SK-N-SH treated with all-trans-retinoic acid at 6 μM for 48 hours (cell line): Measurements from ENCODE around the gene FAM13A.

Experiments used
- BACH2 ChIP-seq: fragments of 250-450 bp; sonication (Bioruptor Pico); IDR thresholded peaks from 2 replicates; pipeline ENCODE4 v1.9.0; 2021; ENCODE audit warnings: mild to moderate bottlenecking, borderline replicate concordance
- CSDC2 ChIP-seq: fragments of 250-450 bp; sonication (Bioruptor Pico); IDR thresholded peaks from 2 replicates; pipeline ENCODE4 v1.5.0; 2020; ENCODE audit warnings: mild to moderate bottlenecking, moderate library complexity
- GLIS3 ChIP-seq: fragments of 250-450 bp; sonication (Bioruptor Pico); IDR thresholded peaks from 2 replicates; pipeline ENCODE4 v1.5.0; 2020; ENCODE audit warnings: mild to moderate bottlenecking, moderate library complexity
- PPARA ChIP-seq: fragments of 250-450 bp; sonication (Bioruptor Pico); IDR thresholded peaks from 2 replicates; pipeline ENCODE4 v1.5.0; 2020; ENCODE audit warnings: mild to moderate bottlenecking, borderline replicate concordance
- RARB ChIP-seq: fragments of 250-450 bp; sonication (Bioruptor Pico); IDR thresholded peaks from 2 replicates; pipeline ENCODE4 v1.8.0; 2021; ENCODE audit warnings: mild to moderate bottlenecking, moderate library complexity
- SNAI2 ChIP-seq: fragments of 250-450 bp; sonication (Bioruptor Pico); IDR thresholded peaks from 2 replicates; pipeline ENCODE4 v1.5.0; 2020; ENCODE audit warnings: mild to moderate bottlenecking, moderate library complexity
- ZFP3 ChIP-seq: fragments of 250-450 bp; sonication (Bioruptor Pico); IDR thresholded peaks from 2 replicates; pipeline ENCODE4 v1.5.0; 2020; ENCODE audit warnings: mild to moderate bottlenecking, moderate library complexity
- ZFP30 ChIP-seq: fragments of 450-650 bp; formaldehyde crosslinking; IDR thresholded peaks from 2 replicates; pipeline ENCODE4 v1.5.0; 2022; ENCODE audit warnings: mild to moderate bottlenecking, moderate library complexity
- ZNF565 ChIP-seq: fragments of 450-650 bp; formaldehyde crosslinking; conservative IDR thresholded peaks from 2 replicates; pipeline ENCODE4 v1.5.0; 2020; ENCODE audit warnings: low read depth, mild to moderate bottlenecking, moderate library complexity
- ZNF70 ChIP-seq: fragments of 450-650 bp; formaldehyde crosslinking; IDR thresholded peaks from 2 replicates; pipeline ENCODE4 v1.5.0; 2020; ENCODE audit warnings: mild to moderate bottlenecking, moderate library complexity
- TF ChIP-seq, protein P1 (sequence below): fragments of 250-450 bp; sonication (Bioruptor Pico); IDR thresholded peaks from 2 replicates; pipeline ENCODE4 v1.5.1; 2021; ENCODE audit warnings: mild to moderate bottlenecking, moderate library complexity
- TF ChIP-seq, protein P2 (sequence below): fragments of 250-450 bp; sonication (Bioruptor Pico); IDR thresholded peaks from 2 replicates; pipeline ENCODE4 v1.8.0; 2020; ENCODE audit warnings: mild to moderate bottlenecking, moderate library complexity, borderline replicate concordance
- TF ChIP-seq, protein P3 (sequence below): fragments of 250-450 bp; sonication (Bioruptor Pico); IDR thresholded peaks from 2 replicates; pipeline ENCODE4 v1.5.1; 2020; ENCODE audit warnings: low read depth, mild to moderate bottlenecking, moderate library complexity

DNA sequence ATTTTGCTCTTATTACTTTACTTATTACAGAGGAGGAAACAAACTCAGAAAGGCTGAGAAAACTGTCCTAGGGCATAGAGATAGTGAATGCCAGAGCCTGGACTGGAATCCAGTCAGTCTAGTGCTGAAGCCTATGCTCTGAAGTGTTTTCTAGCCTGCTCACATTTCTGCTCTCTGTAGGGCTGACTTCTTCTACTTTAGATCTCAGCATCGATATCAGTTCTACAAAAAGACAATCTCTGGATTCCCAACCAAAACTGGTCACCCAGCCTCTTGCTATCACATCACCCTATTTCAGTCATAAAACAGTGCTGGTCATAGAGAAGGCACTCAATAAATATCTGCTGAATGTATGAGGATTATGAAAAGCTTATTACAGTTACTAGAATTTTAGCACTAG lies 87.2 kb downstream of the FAM13A start:
- TF ChIP-seq ZFP30 (CRISPR knock-in tag) (no peak), ZNF565 (no peak), RARB (CRISPR knock-in tag) (no peak), PPARA (CRISPR knock-in tag) (no peak), ZNF70 (no peak), SNAI2 (CRISPR knock-in tag) (no peak), BACH2 (CRISPR knock-in tag) (no peak), ZFP3 (CRISPR knock-in tag) (no peak), GLIS3 (CRISPR knock-in tag) (no peak), CSDC2 (no peak)
- TF ChIP-seq, protein P1, sequence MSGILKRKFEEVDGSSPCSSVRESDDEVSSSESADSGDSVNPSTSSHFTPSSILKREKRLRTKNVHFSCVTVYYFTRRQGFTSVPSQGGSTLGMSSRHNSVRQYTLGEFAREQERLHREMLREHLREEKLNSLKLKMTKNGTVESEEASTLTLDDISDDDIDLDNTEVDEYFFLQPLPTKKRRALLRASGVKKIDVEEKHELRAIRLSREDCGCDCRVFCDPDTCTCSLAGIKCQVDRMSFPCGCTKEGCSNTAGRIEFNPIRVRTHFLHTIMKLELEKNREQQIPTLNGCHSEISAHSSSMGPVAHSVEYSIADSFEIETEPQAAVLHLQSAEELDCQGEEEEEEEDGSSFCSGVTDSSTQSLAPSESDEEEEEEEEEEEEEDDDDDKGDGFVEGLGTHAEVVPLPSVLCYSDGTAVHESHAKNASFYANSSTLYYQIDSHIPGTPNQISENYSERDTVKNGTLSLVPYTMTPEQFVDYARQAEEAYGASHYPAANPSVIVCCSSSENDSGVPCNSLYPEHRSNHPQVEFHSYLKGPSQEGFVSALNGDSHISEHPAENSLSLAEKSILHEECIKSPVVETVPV (CRISPR knock-in tag): no peak
- TF ChIP-seq, protein P2, sequence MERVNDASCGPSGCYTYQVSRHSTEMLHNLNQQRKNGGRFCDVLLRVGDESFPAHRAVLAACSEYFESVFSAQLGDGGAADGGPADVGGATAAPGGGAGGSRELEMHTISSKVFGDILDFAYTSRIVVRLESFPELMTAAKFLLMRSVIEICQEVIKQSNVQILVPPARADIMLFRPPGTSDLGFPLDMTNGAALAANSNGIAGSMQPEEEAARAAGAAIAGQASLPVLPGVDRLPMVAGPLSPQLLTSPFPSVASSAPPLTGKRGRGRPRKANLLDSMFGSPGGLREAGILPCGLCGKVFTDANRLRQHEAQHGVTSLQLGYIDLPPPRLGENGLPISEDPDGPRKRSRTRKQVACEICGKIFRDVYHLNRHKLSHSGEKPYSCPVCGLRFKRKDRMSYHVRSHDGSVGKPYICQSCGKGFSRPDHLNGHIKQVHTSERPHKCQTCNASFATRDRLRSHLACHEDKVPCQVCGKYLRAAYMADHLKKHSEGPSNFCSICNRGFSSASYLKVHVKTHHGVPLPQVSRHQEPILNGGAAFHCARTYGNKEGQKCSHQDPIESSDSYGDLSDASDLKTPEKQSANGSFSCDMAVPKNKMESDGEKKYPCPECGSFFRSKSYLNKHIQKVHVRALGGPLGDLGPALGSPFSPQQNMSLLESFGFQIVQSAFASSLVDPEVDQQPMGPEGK (CRISPR knock-in tag): no peak
- TF ChIP-seq, protein P3, sequence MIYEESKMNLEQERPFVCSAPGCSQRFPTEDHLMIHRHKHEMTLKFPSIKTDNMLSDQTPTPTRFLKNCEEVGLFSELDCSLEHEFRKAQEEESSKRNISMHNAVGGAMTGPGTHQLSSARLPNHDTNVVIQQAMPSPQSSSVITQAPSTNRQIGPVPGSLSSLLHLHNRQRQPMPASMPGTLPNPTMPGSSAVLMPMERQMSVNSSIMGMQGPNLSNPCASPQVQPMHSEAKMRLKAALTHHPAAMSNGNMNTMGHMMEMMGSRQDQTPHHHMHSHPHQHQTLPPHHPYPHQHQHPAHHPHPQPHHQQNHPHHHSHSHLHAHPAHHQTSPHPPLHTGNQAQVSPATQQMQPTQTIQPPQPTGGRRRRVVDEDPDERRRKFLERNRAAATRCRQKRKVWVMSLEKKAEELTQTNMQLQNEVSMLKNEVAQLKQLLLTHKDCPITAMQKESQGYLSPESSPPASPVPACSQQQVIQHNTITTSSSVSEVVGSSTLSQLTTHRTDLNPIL (CRISPR knock-in tag): no peak
